Activated T-cell treated with anti-CD3 and anti-CD28 coated beads for 24 hours (primary cell): ENCODE measurements around the gene ZNF595.
"Not testable (repeated sequence)": the region's sequence is repeated elsewhere in the genome, so short reads cannot be mapped to it uniquely, and the experiment has no call there.

ENCODE experiments used
- DNase-seq: peaks from one replicate; pipeline ENCODE4 v3.0.0-alpha.2; 2020; ENCODE audit warnings: low read depth

ZNF595 gene

DNA sequence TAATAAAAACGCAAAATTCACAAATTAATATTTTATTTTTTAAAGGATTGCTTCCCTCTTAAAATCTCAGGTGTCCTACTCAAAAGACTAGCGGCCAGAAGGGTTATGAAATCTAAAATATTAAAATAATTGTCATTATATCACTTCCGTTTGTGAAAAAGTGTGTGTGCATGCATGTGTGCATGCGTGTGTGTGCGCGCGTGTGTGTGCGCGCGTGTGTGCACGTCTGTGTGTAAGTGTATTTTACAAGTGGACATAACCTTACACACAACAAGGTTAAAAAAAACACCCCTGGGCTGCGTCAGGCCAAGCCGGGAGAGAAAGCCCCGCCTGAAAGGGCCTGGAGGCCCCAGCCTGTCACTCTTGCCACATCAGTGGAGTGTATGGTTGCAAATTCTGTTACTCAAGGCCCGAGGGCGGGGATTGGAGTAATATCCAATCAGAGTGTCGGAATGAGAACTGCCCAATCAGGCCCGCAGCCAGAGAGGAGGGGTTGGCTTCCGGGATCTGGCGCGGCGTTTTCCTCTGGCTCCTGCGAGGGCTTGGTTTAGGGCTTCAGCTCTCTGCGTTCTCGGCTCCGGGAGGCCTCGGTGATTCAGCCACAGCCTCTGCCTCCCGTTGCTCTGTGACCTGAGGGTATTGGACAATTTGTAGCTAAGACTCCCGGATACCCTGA lies at the start of gene ZNF595:
ZNF595 (plus strand) TSS at position 518 of the 676 bp plus-strand sequence. CDS start 168 bp downstream, outside the sequence.
- not testable (repeated sequence) for DNase-seq

GRCh38 chr4:9937-10870 lies 42.9 kb upstream of the ZNF595 start:
- DNase-seq = not testable (repeated sequence)

DNA sequence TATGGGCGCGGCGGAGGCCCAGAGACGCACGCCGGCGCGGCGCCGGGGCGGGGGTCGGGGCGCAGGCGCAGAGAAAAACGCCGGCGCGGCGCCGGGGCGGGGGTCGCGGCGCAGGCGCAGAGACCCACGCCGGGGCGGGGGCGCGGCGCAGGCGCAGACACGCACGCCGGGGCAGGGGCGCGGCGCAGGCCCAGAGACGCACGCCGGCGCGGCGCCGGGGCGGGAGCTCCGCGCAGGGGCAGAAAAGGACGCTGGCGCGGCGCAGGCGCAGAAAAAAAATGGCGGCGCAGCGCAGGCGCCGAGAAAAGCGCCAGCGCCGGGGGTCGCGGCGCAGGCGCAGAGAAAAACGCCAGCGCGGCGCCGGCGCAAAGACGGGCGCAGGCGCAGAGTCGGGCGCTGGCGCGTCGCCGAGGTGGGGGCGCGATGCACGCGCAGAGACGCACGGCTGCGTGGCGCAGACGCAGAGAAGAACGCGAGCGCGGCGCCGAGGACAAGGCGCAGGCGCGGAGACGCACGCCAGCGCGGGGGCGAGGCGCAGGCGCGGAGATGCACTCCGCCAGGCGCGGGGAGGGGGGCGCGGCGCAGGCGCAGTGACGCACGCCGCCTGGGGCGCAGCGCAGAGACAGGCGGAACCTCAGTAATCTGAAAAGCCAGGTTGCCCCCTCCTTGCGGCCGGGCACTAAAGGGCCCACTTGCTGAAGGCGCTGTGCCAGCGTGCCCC lies 41.9 kb upstream of the ZNF595 start:
- DNase-seq = not testable (repeated sequence)

GRCh38 chr4:11816-12417 lies 41.2 kb upstream of the ZNF595 start:
- not testable (repeated sequence) for DNase-seq

- DNase-seq = not testable (repeated sequence)
Measured at GRCh38 chr4:18128-18527, 35.0 kb upstream of the ZNF595 start.

- DNase-seq = not testable (repeated sequence)
Measured at GRCh38 chr4:18589-18988, 34.5 kb upstream of the ZNF595 start.

DNA sequence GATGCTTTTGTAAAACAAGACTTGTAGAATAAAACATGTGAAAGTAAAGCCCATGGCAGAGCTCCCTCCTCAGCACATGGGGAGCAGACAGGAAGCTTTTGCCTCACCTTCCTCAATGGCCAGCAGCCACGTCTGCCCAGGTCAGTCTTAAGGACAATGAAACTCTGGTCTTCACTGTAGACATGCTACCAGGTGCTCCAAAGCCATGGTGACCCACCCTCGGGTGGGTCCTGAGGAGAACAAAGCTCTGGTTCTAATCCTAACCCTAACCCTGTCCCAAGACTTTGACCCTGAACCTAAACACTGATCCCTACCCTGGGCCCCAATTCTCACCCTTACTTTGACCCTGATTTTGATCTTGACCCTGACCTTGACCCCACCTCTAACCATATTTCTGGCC lies 30.2 kb upstream of the ZNF595 start:
- DNase-seq = not testable (repeated sequence)

GRCh38 chr4:24359-24758 lies 28.8 kb upstream of the ZNF595 start:
- DNase-seq = not testable (repeated sequence)

- DNase-seq = not testable (repeated sequence)
Measured at GRCh38 chr4:27501-27900, 25.6 kb upstream of the ZNF595 start.

- not testable (repeated sequence) for DNase-seq
Measured at GRCh38 chr4:28767-29542, 24.2 kb upstream of the ZNF595 start.

GRCh38 chr4:33314-33713 lies 19.8 kb upstream of the ZNF595 start:
- DNase-seq = not testable (repeated sequence)

DNA sequence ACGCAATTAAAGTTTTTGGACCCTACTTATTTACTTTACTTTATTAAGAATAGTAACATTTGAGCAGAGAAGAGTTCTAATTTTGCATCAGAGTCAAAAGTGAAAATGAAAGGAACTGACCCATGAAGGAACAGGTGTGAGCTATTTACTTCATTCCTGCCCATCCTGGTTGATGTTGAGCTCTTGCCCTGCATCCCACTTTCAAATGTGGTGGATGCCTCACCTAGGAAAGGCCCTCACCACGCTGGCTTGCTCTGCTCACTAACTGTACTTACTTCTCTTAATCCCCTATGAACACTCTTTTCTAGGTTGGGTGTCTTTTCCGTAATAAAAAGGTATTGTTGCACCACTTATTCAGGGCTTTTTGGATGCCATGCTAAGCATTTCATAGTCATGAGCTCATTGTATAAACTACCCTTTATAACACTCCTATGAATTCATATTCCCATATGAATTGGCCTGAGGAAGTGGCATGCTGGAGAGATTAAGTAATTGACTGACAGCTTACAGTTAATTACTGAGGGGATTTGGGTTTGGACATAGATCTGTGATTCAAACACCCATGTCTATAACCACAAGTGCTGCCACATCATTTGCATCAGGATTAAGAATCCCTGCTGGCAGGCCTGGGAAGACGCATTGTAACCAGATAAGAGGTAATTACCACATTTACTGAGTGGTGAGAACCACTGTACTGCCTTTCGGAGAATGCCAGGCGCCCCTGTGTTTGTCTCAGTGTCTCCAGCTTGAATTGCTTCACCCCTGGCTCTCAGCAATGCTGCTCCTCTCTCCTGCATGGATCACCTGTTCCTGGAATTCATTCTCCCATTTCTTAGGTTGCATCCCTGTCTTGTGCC lies 16.3 kb upstream of the ZNF595 start:
- DNase-seq = not testable (repeated sequence)

DNA sequence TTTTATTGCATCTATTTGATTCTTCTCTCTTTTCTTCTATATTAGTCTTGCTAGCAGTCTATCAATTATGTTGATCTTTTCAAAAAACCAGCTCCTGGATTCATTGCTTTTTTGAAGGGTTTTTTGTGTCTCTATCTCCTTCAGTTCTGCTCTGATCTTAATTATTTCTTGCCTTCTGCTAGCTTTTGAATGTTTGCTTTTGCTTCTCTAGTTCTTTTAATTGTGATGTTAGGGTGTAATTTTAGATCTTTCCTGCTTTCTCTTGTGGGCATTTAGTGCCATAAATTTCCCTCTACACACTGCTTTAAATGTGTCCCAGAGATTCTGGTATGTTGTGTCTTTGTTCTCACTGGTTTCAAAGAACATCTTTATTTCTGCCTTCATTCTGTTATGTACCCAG lies 14.9 kb upstream of the ZNF595 start:
- DNase-seq = not testable (repeated sequence)

DNA sequence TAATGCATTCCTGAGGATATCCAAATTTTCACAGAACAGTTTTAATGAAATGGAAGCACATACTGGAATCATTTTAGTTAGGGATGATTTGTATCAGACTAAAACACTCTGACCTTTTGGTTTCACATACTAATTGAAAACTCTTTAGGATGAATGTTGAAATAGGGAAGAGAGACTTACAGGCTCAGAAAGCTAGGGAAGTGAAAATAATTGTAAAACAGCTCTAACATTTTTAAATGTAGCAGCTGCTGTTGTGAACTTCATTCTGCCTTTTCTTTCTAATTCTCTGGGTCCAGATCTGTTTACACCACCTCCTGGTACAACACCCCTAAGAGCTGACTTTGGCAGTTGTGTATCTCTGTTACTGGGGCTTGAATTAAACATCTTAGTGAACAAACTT lies 9.7 kb upstream of the ZNF595 start:
- not testable (repeated sequence) for DNase-seq

GRCh38 chr4:51253-51652 lies 1.9 kb upstream of the ZNF595 start:
- not testable (repeated sequence) for DNase-seq

DNA sequence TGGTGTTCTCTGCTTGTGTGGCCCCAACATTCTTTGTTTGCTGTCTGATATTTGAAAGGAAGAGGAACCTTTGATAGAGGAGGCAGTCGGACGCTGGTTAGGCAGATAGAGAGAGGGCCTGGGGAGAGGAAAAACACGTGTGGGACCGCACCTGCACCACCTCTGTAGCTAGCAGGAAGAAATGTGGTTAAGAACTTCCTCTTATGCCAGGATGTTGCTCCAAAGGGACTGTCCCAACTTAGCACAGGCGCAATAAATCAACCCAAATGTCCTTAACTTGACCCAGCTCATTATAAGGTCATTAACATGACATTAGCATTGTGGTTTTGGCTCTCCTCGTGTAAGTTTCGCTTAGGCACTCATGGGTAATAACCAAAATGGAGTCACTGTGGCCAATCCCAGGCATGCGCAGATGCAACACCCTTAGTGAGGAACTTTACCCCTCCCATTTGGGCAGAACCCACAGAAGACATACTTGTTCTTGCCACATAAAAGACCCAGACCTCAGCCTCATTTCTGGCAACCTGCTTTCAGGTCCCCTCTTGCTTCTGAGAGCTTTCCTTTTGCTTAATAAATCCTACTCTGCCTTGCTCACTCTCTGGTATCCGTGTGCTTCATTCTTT lies 1.4 kb upstream of the ZNF595 start:
- DNase-seq = not testable (repeated sequence)

GRCh38 chr4:53521-53920 lies 400 bp downstream of the ZNF595 start:
- DNase-seq = not testable (repeated sequence)

DNA sequence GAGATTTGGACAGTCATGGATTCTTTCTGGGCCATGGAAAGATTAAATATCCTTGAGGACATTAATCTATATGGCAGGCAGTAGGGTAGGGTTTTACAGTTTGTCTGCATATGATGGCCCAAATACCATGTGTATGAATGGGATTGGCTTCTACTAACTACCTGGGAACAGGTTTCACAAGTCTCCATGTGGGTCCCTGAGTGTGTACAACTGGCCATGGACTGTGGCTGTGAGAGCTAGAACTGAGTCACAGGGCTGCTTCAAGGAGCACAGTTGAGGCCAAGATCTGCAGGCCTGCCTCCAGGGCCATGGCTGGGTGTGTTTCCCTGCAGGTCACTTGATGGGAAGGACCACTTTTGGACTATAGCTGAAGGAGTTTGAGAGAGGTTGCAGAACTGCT lies 11.6 kb downstream of the ZNF595 start:
- not testable (repeated sequence) for DNase-seq

GRCh38 chr4:71830-72229 lies 18.7 kb downstream of the ZNF595 start:
- DNase-seq = no peak

DNA sequence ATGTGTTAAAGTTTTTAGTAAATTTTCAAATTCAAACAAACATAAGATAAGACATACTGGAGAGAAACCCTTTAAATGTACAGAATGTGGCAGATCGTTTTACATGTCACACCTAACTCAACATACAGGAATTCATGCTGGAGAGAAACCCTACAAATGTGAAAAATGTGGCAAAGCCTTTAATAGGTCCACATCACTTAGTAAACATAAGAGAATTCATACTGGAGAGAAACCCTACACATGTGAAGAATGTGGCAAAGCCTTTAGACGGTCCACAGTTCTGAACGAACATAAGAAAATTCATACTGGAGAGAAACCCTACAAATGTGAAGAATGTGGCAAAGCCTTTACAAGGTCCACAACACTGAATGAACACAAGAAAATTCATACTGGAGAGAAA lies 32.8 kb downstream of the ZNF595 start:
- no peak for DNase-seq
